Upper lobe of left lung (tissue), 4 donors: ENCODE data around the gene ADM.

Source experiments
- POLR2A ChIP-seq, 4 donors: fragments of 450-650 bp; IDR thresholded peaks; one replicate each; pipeline ENCODE4 v1.5.1; 2016 to 2017; ENCODE audit warnings: antibody characterized with exemption in 4 of 4, mild to moderate bottlenecking in 2 of 4
- POLR2AphosphoS5 ChIP-seq, 2 donors: sonication (generic); formaldehyde crosslinking; IDR thresholded peaks; one replicate each; pipeline ENCODE4 v1.5.1; 2017; ENCODE audit warnings: antibody characterized with exemption in 2 of 2
- TF ChIP-seq, protein P1 (sequence below), 6 experiments: fragments of 450-650 bp in 4 of 6; fragments of 200-600 bp in 2 of 6; sonication (generic) in 2 of 6; IDR thresholded peaks; one replicate each; pipeline ENCODE4 v1.5.1; 2016 to 2019; ENCODE audit warnings: antibody characterized with exemption in 6 of 6

DNA sequence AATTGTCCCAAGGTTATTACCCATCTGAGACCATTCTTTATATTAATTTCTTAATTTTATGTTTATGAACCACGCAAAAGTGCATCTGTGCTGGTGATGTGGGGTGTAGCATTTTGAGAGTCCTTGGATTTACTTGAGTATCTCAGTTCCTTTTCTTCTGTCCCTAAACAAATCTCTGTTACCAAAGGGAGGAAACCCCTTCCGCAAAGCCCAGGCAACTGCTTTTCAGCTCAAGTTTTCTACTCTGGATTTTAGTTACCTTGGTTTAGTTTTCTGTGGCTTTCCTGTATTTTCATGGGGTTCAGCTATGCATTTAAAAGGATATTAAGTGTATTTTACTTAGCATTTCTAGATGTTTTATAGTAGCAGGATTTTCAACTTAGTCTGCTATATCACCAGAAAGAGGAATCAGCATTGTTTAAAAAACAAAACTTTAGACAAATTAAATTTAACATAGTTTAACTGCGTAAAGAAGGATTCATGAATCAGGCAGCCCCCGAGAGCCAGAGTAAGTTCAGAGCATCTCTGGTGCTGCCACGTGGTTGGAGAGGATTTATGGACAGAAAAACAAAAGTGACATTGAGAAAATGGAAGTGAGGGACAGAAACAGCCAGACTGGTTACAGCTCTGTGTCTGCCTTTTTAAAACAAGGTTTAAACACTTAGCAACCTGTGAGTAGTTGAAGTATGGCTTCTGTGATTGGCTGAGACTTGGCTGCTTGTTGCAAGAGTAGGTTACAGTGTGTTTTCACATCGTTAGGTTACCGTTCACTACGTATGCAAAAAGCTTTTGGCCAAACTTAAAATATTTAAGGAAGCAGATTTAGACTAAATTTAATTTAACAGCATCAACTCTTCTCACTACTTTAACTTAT is 9.6 kb downstream of the ADM start:
- TF ChIP-seq, protein P1, sequence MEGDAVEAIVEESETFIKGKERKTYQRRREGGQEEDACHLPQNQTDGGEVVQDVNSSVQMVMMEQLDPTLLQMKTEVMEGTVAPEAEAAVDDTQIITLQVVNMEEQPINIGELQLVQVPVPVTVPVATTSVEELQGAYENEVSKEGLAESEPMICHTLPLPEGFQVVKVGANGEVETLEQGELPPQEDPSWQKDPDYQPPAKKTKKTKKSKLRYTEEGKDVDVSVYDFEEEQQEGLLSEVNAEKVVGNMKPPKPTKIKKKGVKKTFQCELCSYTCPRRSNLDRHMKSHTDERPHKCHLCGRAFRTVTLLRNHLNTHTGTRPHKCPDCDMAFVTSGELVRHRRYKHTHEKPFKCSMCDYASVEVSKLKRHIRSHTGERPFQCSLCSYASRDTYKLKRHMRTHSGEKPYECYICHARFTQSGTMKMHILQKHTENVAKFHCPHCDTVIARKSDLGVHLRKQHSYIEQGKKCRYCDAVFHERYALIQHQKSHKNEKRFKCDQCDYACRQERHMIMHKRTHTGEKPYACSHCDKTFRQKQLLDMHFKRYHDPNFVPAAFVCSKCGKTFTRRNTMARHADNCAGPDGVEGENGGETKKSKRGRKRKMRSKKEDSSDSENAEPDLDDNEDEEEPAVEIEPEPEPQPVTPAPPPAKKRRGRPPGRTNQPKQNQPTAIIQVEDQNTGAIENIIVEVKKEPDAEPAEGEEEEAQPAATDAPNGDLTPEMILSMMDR (IDR thresholded peaks at IDR 0.05), result no peak
- TF ChIP-seq POLR2A (IDR thresholded peaks at IDR 0.05) (no peak), POLR2AphosphoS5 (IDR thresholded peaks at IDR 0.05) (no peak)
